HuH-7 (cell line): Measurements from ENCODE around the gene CPTP.

Experiments used
- DNase-seq: peaks from one replicate; pipeline ENCODE4 v3.0.0; 2011; ENCODE audit warnings: low spot score

Gene CPTP

DNA sequence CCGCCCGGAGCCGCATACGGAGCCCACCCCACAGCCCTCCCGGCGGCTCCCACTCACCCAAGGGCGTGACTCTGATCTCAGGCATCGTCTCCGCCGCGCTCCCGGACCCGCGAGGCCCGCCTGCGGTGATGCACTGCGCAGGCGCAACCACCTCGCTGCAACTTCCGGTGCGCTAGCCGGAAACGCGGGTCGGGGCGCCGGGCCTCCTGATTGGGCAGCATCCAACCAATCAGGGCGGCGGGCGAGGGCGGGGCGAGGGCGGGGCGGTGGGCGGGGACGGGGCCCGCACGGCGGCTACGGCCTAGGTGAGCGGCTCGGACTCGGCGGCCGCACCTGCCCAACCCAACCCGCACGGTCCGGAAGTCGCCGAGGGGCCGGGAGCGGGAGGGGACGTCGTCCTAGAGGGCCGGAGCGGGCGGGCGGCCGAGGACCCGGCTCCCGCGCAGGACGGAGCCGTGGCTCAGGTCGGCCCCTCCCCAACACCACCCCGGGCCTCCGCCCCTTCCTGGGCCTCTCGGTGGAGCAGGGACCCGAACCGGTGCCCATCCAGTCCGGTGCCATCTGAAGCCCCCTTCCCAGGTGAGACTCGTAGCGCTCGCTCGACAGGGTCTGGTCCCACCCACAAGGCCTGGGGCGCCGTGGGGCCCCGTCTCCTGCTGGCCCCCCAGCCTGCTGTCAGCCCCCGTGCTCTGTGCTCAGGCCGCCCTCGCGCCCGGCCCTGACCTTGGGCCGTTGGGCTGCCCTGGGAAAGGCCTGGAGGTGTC is at the start of gene CPTP, which contains the start of gene INTS11:
Gene CPTP (plus strand): TSS at position 279 of the 764 bp plus-strand sequence. CDS start 2,109 bp downstream, outside the sequence.
Gene INTS11 (minus strand): TSS at position 137 of the 764 bp plus-strand sequence. CDS start 52 bp downstream, at position 85.
- DNase-seq, result peak; percentile 98

DNA sequence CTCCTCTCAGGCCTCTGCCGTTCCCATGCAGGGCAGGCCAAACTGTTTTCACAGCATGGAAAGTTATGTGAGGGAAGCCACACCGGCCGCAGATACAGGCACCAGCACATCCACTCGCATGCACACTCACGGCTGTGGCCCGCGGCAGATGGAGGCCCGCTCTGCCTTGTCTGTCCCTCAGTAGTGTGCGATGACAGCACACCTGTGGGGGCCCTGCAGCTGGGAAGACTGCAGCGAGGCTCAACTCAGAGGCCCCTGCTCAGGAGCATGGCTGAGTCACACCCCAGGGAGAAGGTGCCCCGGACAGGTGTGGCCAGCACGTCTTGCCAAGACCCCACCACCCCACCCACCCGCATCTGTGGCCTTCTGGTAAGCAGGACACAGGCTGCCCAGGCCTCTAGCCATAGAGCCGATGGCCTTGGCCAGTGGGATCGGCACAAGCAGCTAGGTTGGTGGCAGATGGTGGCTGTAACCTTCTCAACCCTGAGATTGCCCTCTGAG is 49.6 kb upstream of the CPTP start:
- no peak for DNase-seq

DNA sequence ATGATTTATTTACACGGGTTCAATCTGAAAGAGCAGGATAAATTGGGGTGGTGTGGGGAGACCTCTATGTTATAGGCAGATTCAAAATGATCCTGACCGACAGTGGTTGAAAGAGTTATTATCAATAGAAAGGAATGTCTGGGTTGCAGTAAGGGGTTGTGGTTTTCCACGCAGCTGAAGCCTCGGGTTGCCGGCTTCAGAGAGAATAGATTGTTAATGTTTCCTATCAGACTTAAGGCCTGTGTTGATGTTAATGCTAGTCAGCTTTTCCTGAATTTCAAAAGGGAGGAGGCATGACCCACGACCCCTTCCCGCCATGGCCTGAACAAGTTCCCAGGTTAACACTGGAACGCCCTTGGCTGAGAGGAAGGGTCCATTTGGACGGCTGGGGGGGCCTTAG is 48.8 kb upstream of the CPTP start:
- DNase-seq, result no peak

DNA sequence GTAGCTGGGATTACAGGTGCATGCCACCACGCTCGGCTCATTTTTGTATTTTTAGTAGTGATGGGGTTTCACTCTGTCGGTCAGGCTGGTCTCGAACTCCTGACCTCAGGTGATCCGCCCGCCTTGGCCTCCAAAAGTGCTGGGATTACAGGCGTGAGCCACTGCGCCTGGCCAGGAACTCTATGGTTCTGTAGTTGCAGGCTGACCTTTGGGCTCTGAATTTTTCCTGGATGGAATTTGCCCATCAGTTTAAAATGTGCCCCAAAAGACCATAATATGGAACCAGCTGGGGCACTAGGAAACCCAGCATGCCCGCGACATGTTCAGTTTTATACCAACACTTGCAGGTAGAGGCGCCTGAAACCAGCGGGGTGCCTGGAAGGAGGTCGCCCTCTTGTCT is 46.0 kb upstream of the CPTP start:
- no peak for DNase-seq

DNA sequence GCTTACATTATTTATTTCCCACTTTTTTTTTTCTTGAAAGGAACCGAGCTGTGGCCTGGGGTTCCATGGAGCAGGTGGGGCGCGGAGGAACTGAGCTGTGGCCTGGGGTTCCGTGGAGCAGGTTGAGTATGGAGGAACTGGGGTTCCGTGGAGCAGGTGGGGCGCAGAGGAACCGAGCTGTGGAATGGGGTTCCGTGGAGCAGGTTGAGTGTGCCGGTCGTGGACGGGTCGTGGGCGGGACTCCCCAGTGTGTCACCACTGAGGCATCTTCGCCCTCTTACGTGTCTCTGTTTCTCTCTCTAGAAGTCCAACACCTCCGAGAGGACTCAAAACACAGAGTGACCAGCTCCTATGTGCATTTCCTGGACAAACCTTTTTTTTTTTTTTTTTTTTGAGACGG is 45.6 kb upstream of the CPTP start:
- DNase-seq, result no peak

DNA sequence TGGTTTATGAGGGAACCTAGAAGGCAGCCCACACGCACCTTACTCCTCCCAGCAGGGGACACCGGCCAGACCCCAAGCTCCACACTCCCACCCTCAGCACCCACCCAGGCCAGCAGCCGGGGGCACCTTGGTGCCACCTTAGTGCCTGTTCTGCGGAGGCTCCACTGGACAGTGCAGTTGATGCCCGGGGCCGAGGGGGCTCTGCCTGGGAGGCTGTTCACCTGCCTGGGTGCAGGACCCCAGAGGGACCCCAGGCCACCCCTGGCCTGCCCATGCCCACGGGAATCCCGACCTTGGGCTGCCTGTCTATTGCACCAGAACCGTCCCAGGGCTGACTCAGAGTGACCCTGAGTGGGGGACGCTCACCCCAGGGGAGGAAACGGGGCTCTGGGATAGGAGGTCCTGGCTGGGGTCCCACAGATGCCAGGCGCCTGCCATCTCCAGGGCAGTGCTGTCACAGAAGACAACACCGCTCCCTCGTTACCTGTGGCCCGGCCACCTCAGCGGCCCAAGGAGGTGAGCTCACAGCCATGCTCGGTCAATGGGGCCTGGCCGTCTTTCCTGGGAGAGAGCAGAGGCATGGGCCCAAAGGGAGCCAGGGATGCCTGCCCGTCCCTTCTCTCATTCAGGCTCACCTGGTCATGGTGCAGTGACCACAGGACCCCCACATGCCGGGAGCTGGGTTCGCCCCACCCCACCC is 43.7 kb upstream of the CPTP start:
- no peak for DNase-seq

DNA sequence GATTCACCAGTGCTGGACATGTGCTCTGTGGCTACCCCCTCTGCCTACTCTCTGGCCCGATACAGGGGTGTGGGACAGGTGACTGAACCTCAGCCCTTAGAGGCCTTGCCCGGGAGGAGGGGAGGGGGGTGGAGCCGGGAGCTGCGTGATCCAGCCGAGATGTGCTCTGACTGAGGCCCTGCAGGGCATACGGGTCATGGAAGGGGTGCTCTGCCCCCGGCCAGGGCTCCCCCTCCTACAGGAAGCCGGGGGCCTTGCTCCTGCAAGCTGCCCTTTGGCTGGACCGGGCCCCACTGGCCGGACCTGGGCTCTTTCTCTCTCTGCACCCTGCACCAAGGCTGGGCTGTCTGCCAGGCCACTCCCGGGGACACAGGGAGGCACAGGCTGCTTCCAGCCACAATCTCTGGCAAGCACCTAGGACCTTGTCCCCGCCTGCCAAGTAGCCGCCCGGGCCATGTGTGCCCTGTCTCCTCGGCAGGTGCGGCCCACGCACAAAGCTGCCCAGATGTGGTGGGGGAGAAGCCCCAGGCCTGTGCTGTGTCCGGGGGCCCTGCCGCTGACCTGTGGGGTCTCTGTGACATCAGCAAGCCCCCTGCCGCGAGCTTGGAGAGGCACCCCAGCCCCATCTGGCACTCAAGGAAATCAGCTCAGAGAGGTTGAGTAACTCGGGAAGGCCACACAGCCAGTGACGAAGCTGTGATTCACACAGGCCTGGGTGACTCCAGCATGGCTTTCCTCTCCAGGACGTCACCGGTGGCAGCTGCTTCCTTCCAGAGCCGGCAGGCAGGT is 42.9 kb upstream of the CPTP start:
- no peak for DNase-seq

DNA sequence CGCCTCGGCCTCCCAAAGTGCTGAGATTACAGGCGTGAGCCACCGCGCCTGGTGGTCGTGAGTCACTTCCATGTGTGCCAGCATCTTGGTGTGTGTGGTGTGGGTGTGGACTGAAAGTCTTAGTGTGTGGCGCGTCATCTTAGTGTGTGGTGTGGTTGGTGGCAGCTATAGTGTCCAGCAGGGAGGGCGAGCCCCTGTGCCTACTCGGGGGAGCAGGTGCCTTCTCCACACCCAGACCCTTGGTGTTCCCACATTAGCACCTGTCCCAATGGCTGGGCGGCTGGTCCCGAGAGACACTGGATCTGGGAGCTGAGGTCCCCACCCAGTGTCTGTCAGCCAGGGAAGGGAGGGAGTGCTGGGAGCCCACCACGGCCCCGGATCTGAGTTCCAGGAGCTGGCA is 41.6 kb upstream of the CPTP start:
- no peak for DNase-seq

DNA sequence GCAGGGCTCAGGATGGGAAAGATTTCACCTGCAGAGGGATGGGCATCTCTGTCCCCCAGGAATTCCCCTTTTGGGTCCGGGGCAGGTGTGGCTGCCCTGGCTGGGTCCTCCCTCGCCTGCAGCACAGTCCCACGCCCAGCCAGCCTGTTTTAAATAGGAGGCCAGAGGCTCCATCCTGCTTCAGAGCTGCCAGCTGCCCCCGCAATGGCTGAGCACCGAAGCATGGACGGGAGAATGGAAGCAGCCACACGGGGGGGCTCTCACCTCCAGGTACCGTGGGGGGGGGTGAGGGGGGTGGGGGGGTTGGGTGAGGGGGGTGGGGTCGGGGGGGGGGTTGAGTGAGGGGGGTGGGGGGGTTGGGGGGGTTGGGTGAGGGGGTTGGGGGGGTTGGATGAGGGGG is 40.8 kb upstream of the CPTP start:
- peak; percentile 75 for DNase-seq

DNA sequence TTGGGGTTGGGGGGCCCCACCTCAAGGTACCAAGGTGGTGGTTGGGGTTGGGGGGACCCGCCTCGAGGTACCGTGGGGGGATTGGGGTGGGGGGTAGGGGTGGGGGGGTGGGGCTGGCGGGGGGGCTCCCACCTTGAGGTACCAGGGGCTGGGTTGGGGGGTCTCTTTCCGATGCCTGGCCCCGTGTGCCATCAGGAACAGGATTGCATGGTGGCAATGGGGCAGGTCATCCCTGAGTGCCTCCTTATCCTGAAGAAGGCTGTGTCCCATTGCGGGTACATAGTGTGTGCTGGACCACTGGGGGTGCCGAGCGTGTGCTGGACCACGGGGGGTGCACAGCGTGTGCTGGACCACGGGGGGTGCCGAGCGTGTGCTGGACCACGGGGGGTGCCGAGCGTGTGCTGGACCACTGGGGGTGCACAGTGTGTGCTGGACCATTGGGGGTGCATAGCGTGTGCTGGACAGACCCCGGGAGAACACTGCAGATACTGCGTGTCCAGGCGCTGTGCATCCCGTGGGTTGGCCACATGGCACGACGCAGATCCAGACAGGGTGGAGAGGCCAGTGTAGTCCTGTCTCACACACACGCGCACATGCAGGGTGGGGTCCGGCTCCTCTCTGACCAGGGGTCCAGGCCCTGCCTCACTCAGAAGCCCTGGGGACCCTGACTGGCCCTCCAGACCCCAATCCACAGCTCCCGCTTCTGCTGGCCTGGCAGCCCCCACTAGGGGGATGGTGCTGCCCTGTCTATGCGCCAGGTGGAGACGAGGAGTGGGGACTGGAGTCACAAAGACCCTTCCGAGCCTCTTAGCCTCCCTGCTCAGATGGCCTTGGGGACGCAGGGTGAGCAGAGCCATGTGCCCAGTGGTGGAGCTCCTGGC is 40.1 kb upstream of the CPTP start:
- no peak for DNase-seq

DNA sequence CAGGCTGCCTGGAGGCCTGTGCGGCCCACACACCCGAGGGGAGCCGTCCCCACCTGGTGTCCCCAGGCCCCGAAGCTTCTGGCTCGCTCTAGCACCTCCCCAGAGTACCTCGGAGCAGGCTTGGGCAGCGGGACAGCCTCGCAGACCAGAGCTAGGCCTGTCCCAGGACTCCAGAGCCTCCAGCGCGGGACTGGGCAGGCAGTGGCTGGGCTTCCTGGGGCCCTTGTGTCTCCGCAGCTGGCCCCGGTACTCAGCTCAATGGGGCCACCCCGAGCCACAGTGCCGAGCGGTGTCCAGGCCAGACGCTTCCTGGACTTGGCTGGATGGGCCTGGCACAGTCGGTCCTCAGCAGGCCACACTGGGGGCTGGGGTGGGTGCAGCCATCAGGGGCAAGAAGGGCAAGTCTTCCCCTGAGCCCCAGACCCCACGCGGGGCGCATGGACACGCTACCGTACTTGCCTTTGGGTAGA is 39.5 kb upstream of the CPTP start:
- DNase-seq, result no peak

DNA sequence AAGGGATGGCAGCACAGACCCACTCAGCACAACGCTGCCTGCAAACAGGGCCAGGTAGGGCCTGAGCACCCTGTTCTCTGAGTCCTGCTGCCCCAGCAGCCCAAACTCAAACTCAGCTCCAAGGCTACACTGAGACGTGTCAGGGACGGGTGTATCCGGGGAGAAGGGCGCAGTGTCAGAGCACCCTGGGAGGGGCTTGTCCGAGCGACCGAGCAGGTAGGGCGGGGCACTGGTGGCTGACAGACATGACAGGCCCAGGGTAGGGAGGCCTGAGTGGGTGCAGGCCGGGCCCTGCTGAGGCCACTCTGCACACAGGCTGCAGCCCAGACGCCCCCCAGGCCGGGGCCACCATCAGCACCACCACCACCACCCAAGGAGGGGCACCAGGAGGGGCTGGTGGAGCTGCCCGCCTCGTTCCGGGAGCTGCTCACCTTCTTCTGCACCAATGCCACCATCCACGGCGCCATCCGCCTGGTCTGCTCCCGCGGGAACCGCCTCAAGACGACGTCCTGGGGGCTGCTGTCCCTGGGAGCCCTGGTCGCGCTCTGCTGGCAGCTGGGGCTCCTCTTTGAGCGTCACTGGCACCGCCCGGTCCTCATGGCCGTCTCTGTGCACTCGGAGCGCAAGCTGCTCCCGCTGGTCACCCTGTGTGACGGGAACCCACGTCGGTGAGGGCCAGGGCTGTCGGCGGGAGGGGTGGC is 38.8 kb upstream of the CPTP start:
- DNase-seq, result no peak

DNA sequence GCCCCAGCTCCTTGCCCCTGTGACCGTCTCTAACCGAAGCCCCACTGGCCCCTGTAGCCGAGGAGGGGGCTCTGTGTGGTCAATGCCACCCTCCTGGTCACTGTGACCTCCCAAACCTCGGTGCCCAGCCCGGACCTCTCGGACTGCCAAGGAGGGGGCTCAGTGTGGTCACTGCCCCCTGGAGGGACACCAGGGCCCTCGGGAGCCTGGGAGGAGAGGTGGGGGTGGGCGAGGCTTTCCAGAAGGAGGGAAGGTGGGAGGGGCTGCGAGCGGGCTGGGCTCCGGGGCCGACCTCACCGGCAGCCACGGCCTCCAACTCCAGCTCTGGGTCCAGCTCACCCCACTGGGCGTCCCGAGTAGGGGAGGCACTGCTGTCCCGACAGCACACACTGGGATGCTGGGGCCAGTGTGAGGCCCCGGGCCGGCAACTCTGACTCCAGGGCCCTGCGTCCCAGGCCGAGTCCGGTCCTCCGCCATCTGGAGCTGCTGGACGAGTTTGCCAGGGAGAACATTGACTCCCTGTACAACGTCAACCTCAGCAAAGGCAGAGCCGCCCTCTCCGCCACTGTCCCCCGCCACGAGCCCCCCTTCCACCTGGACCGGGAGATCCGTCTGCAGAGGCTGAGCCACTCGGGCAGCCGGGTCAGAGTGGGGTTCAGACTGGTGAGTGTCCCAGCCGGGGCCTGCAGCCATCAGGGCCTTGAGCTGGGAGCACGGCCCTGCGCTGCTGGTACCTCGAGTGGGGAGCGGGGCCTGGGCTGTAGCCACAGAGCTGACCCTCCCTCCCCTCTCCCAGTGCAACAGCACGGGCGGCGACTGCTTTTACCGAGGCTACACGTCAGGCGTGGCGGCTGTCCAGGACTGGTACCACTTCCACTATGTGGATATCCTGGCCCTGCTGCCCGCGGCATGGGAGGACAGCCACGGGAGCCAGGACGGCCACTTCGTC is 38.0 kb upstream of the CPTP start:
- no peak for DNase-seq

DNA sequence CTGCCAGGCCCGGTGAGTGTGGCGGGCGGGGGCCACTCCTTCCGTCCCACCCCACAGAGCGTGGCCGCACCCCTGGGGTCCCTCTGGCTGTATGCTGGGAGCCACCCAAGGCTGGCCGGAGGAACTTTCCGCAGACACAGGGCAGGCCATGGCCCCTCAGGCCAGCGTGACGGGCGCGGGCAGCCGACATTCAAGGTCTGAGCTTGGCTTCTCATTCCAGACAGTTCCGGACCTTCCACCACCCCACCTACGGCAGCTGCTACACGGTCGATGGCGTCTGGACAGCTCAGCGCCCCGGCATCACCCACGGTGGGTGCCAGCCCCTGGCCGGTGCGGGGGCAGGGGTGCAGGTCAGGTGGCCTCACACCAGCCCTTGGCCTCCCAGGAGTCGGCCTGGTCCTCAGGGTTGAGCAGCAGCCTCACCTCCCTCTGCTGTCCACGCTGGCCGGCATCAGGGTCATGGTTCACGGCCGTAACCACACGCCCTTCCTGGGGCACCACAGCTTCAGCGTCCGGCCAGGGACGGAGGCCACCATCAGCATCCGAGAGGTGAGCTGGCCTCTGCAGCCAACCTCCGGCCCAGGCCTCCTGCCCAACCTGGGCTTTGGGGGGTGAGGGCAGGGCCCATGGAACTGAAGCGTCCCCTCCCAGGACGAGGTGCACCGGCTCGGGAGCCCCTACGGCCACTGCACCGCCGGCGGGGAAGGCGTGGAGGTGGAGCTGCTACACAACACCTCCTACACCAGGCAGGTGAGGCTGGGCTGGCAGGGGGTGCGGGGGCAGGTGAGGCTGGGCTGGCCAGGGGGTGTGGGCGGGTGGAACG is 37.1 kb upstream of the CPTP start:
- no peak for DNase-seq

DNA sequence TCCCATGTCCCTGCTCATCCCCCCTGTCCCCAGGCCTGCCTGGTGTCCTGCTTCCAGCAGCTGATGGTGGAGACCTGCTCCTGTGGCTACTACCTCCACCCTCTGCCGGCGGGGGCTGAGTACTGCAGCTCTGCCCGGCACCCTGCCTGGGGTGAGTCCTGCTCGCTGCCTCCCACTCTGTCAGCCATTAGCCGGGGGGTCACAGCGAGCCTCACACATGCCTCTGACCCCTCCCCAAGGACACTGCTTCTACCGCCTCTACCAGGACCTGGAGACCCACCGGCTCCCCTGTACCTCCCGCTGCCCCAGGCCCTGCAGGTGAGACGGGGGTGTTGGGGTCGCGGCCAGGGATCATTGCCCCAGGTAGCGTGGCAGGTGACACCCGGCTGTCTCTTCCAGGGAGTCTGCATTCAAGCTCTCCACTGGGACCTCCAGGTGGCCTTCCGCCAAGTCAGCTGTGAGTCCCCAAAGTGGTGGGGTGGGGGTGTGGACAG is 34.3 kb upstream of the CPTP start:
- peak; percentile 95 for DNase-seq

DNA sequence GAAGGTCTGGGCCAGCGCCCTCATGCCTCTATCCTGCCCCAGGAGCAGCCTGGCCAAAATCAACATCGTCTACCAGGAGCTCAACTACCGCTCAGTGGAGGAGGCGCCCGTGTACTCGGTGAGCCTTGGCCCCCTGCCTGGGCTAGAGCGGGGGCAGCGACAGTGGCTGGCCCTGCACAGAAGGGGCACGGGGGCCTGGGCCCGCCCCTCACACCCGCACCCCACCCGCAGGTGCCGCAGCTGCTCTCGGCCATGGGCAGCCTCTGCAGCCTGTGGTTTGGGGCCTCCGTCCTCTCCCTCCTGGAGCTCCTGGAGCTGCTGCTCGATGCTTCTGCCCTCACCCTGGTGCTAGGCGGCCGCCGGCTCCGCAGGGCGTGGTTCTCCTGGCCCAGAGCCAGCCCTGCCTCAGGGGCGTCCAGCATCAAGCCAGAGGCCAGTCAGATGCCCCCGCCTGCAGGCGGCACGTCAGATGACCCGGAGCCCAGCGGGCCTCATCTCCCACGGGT is 33.5 kb upstream of the CPTP start:
- no peak for DNase-seq

DNA sequence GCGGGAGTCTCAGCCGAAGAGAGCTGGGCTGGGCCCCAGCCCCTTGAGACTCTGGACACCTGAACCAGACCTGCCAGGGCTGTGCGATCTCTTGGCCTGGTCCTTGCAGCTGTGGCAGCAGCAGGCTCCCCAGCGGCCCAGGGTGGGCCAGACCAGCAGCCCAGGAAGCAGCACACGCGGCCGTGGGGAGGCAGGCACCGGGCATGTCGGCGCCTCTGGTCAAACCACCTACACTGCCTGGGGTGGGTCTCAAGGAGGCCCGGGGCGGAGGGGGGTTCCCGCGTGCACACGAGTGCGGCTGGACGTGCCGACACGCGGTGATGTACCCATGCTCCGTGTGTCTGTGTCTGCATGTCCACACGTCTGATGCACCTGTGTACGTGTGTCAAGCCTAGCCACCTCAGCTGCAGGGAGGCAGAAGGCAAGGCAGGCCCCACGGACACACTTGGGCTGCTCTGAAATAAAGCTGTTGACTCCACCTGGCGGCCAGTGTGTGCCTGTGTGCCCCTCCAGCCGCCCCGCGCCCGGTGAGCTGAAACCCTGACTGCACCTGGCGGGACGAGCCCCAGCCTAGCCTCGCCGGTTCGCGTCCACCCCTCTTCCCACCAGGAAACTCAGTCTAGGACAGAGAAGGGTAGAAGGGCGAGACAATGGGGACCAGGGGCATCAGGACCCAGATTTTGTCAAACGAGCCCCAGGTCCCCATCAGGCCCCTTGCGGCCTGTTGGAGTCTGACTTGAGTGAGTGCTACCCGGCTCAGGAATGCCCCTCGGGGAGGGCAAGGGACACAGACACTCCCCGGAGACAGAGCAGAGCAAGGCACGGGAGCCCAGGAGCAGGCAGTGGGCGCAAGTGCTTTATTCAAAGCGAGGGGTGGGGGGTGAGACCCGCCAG is 32.8 kb upstream of the CPTP start:
- DNase-seq, result peak; percentile 88
